K562 (cell line): Measurements from ENCODE around the gene CBX2. TPM values are rescaled to one million over a fixed set of nuclear protein-coding genes. Genes with fewer than 3 reads are reported as not detected.
A peak's percentile ranks its signal among the peaks of the same experiment; 100 is the strongest.

Experiments
- ATAC-seq: fragments of 200-7000 bp; cut with Tn5 transposase; 3 replicates; pipeline ENCODE4 v1.9.1; 2020; ENCODE audit warnings: moderate library complexity
- BruUV-seq: library from RNA; stranded (reverse); fragments of 400-500 nt; replicated peaks from 2 replicates; lab custom pipeline; 2021; lab: Mats Ljungman, UMichigan
- CTCF ChIA-PET: fragments of 300-600 bp; formaldehyde crosslinking; extraction: SDS; loops from one replicate; lab custom pipeline; 2021; ENCODE audit warnings: low intra/inter-chr PET ratio; lab: Yijun Ruan, JAX
- POLR2A ChIA-PET: fragments of 300-600, 350-650 bp; sonication (Branson Sonifier 250); formaldehyde crosslinking; extraction: SDS; loops from one replicate; lab custom pipeline; 2021; ENCODE audit warnings: antibody characterized with exemption, inconsistent platforms; lab: Yijun Ruan, JAX
- DNase-seq, 4 experiments: peaks; one replicate each; pipeline versions ENCODE4 v3.0.0 to v3.0.0-alpha.2; 2011 to 2018; ENCODE audit warnings: low spot score in 3 of 4, mixed read lengths in 3 of 4; ENCODE audit errors: extremely low read depth in 1 of 4
- FAIRE-seq: peaks from 2 replicates; lab custom pipeline; 2011; peaks lifted over from hg19 to GRCh38; lab: Jason Lieb, UNC
- H2AFZ ChIP-seq: 2 replicates; pipeline ENCODE4 v1.6.0; 2011; ENCODE audit warnings: low read depth, low read length, control low read depth, inconsistent platforms
- H3K27ac ChIP-seq: fragments of 200-600 bp; 3 replicates; pipeline ENCODE4 v1.8.0; 2011; ENCODE audit warnings: low read depth, mild to moderate bottlenecking, control low read depth, inconsistent platforms, low read length, moderate library complexity, mixed read lengths; ENCODE audit errors: extremely low read depth
- H3K27me3 ChIP-seq, 2 experiments: fragments of 300-600 bp in 1 of 2; 2 replicates in 1 of 2; 3 replicates in 1 of 2; pipeline versions ENCODE4 v1.6.0 to v1.8.0; 2011; ENCODE audit warnings: inconsistent platforms in 2 of 2, low read length in 2 of 2, mild to moderate bottlenecking in 1 of 2, mixed read lengths in 1 of 2, moderate library complexity in 1 of 2; ENCODE audit not compliant: control insufficient read depth in 2 of 2, insufficient read depth in 2 of 2
- H3K36me3 ChIP-seq: fragments of 300-600 bp; 3 replicates; pipeline ENCODE4 v1.8.0; 2011; ENCODE audit warnings: mild to moderate bottlenecking, low read length, inconsistent platforms; ENCODE audit not compliant: control insufficient read depth, insufficient read depth
- H3K4me1 ChIP-seq, 2 experiments: fragments of 200-600 bp in 1 of 2; replicated peaks in 1 of 2; 2 replicates in 1 of 2; 3 replicates in 1 of 2; pipeline versions ENCODE4 v1.5.1 to v1.8.0; 2011; ENCODE audit warnings: inconsistent platforms in 2 of 2, low read length in 2 of 2, mild to moderate bottlenecking in 1 of 2, mixed read lengths in 1 of 2, moderate library complexity in 1 of 2; ENCODE audit not compliant: control insufficient read depth in 2 of 2, insufficient read depth in 2 of 2
- H3K4me2 ChIP-seq: 2 replicates; pipeline ENCODE4 v1.6.1; 2011; ENCODE audit warnings: low read length, control low read depth, inconsistent platforms, mixed read lengths; ENCODE audit not compliant: insufficient read depth
- H3K4me3 ChIP-seq: fragments of 200-600 bp; sonication (generic), shearing (Covaris generic); 2 replicates; pipeline ENCODE4 v1.5.1; 2016; ENCODE audit warnings: control low read depth, inconsistent platforms
- H3K79me2 ChIP-seq: fragments of 200-600 bp; 3 replicates; pipeline ENCODE4 v1.8.0; 2011; ENCODE audit warnings: low read length, inconsistent platforms; ENCODE audit not compliant: control insufficient read depth, insufficient read depth
- H3K9ac ChIP-seq, 2 experiments: 2 replicates each; pipeline versions ENCODE4 v1.6.0 to v1.6.1; 2011; ENCODE audit warnings: low read depth in 2 of 2, low read length in 2 of 2, control low read depth in 1 of 2, inconsistent platforms in 1 of 2, mild to moderate bottlenecking in 1 of 2, mixed read lengths in 1 of 2; ENCODE audit not compliant: insufficient read depth in 1 of 2
- H3K9me1 ChIP-seq: one replicate; pipeline ENCODE4 v1.6.0; 2011; ENCODE audit warnings: inconsistent platforms, mild to moderate bottlenecking, low read length, moderate library complexity; ENCODE audit not compliant: control insufficient read depth, insufficient read depth
- H3K9me3 ChIP-seq: replicated peaks from 2 replicates; pipeline ENCODE4 v1.5.1; 2011; ENCODE audit warnings: low read depth, low read length, inconsistent platforms; ENCODE audit not compliant: control insufficient read depth, insufficient read depth
- H4K20me1 ChIP-seq: replicated peaks from 2 replicates; pipeline ENCODE4 v1.6.1; 2011; ENCODE audit warnings: low read length, inconsistent platforms, mixed read lengths; ENCODE audit not compliant: control insufficient read depth, insufficient read depth
- ATF7 ChIP-seq: fragments of 450-650 bp; IDR thresholded peaks from 2 replicates; pipeline ENCODE4 v1.7.1; 2014; ENCODE audit warnings: mild to moderate bottlenecking, moderate library complexity
- BRD9 ChIP-seq: fragments of 450-650 bp; IDR thresholded peaks from 2 replicates; pipeline ENCODE4 v1.6.1; 2018; ENCODE audit warnings: low read depth; ENCODE audit not compliant: partially characterized antibody
- FOXK1 ChIP-seq: sonication (generic); formaldehyde crosslinking; IDR thresholded peaks from 2 replicates; pipeline ENCODE4 v1.8.0; 2022; ENCODE audit warnings: missing genetic modification reagents, mild to moderate bottlenecking, borderline replicate concordance
- GATA2 ChIP-seq: sonication (generic); formaldehyde crosslinking; IDR thresholded peaks from 2 replicates; pipeline ENCODE4 v1.4.0; 2020; ENCODE audit warnings: mild to moderate bottlenecking, missing genetic modification reagents
- HINFP ChIP-seq: fragments of 450-650 bp; conservative IDR thresholded peaks from 2 replicates; pipeline ENCODE4 v1.6.1; 2016; ENCODE audit warnings: missing genetic modification characterization, low read depth, mild to moderate bottlenecking, control low read depth, missing compliant biosample characterization
- HMGN3 ChIP-seq: IDR thresholded peaks from 2 replicates; pipeline ENCODE4 v1.6.1; 2011; ENCODE audit warnings: borderline replicate concordance, low read depth, mild to moderate bottlenecking, mixed read lengths, low read length; ENCODE audit not compliant: insufficient read length; ENCODE audit errors: extremely low read depth
- MLLT1 ChIP-seq, 2 experiments: fragments of 450-650 bp; IDR thresholded peaks; 2 replicates each; pipeline ENCODE4 v1.6.1; 2016
- NR0B1 ChIP-seq: fragments of 450-650 bp; IDR thresholded peaks from one replicate; pipeline ENCODE4 v1.6.1; 2018; ENCODE audit warnings: mild to moderate bottlenecking, moderate library complexity; ENCODE audit not compliant: partially characterized antibody
- OTX1 ChIP-seq: fragments of 450-650 bp; formaldehyde crosslinking; IDR thresholded peaks from 2 replicates; pipeline ENCODE4 v1.4.0; 2022; ENCODE audit warnings: mild to moderate bottlenecking
- PCBP2 ChIP-seq: fragments of 200-400 bp; formaldehyde crosslinking; IDR thresholded peaks from 2 replicates; pipeline ENCODE4 v1.6.1; 2018; ENCODE audit warnings: low read length, low read depth, mild to moderate bottlenecking, moderate library complexity; ENCODE audit not compliant: poor library complexity, severe bottlenecking
- PTBP1 ChIP-seq: fragments of 200-400 bp; formaldehyde crosslinking; IDR thresholded peaks from 2 replicates; pipeline ENCODE4 v1.6.1; 2017; ENCODE audit warnings: low read depth, low read length
- PYGO2 ChIP-seq: fragments of 450-650 bp; IDR thresholded peaks from 2 replicates; pipeline ENCODE4 v1.6.1; 2016; ENCODE audit warnings: mild to moderate bottlenecking, missing genetic modification characterization, moderate library complexity, missing compliant biosample characterization
- RBFOX2 ChIP-seq: fragments of 200-400 bp; formaldehyde crosslinking; IDR thresholded peaks from 2 replicates; pipeline ENCODE4 v1.6.1; 2017; ENCODE audit warnings: low read depth, mild to moderate bottlenecking, low read length, moderate library complexity
- TEAD4 ChIP-seq, 2 experiments: sonication (generic) in 1 of 2; formaldehyde crosslinking in 1 of 2; IDR thresholded peaks; 2 replicates each; pipeline versions ENCODE4 v1.6.1 to v1.8.0; 2012 to 2022; ENCODE audit warnings: borderline replicate concordance in 1 of 2, inconsistent platforms in 1 of 2, low read length in 1 of 2, mild to moderate bottlenecking in 1 of 2, missing genetic modification reagents in 1 of 2
- ZC3H11A ChIP-seq: IDR thresholded peaks from 2 replicates; pipeline ENCODE4 v1.6.1; 2012; ENCODE audit warnings: low read depth, low read length, improper control_type of control experiment
- WGBS: fragments of 100-300 bp; shearing (Covaris generic); methylation state at CpG from one replicate; pipeline ENCODE4 v1.1.6; 2016; ENCODE audit warnings: low coverage, mixed read lengths; ENCODE audit not compliant: insufficient coverage; ENCODE audit errors: missing lambda C conversion rate; 5-methylcytosine and 5-hydroxymethylcytosine counted together
- in situ Hi-C: fragments of 300-500 bp; cut with MboI; formaldehyde crosslinking; loops from 4 replicates; pipeline ENCODE4 v1.15.0; 2018; ENCODE audit warnings: inconsistent platforms, mixed read lengths
- intact Hi-C: fragments of 100-400 bp; cut with micrococcal nuclease; formaldehyde crosslinking; loops from 2 replicates; pipeline ENCODE4 v1.14.2; 2022
- polyA plus RNA-seq, 8 experiments: library from polyadenylated mRNA; depleted of rRNA in 4 of 8; stranded (reverse) in 5 of 8; unstranded in 3 of 8; fragments of >200 nt; fragmentation: Nextera tagmentation in 2 of 8; fragmentation: Illumina TruSeq in 1 of 8; extraction: Ambion mirVana in 2 of 8; extraction: Trizol in 1 of 8; gene quantifications; 2 replicates each; pipeline versions ENCODE4 v1.2.1 to v1.2.3, GENCODE V29; 2011 to 2014; ENCODE audit warnings: inconsistent platforms in 1 of 8, missing spikeins in 1 of 8
- total RNA-seq, 7 experiments: library from RNA; depleted of rRNA in 6 of 7; stranded (reverse); fragments of >200 nt in 6 of 7; fragmentation: Illumina TruSeq in 2 of 7; extraction: Trizol in 2 of 7; gene quantifications; 2 replicates each; pipeline versions ENCODE4 v1.2.1 to v1.2.3, GENCODE V29; 2011 to 2021; ENCODE audit warnings: low replicate concordance in 1 of 7

The CBX2 gene
- total and polyA plus RNA-seq, 9 of the 15 experiments (the other 6 are each of a cell fraction or from before 2014, with no cell fraction given) = 0.66 to 26.9 (median 13.9) TPM

- peak; percentile 77 for FAIRE-seq
- TF ChIP-seq GATA2 (CRISPR knock-in tag) (no peak), FOXK1 (CRISPR knock-in tag) (no peak), TEAD4 (IDR thresholded peaks at IDR 0.05; ENCODE audit: low read length) (no peak; the same call in 1 of the 2 replicates), TEAD4 (CRISPR knock-in tag; IDR thresholded peaks at IDR 0.05; ENCODE audit: borderline replicate concordance) (no peak), ATF7 (no peak), ZC3H11A (no peak), HMGN3 (peak; percentile 72), RBFOX2 (peak; percentile 82), BRD9 (peak; percentile 73), OTX1 (CRISPR knock-in tag) (peak; percentile 91), PCBP2 (peak; percentile 47), PYGO2 (tag) (0 out of 2 replicates have a peak, but pooled peaks have one; percentile 42), PTBP1 (no peak), MLLT1 (IDR thresholded peaks at IDR 0.05) (peak in 1 of 2 experiments; percentile 70; a peak in 2 of 4 replicates), HINFP (tag) (peak; percentile 72; the same call in 1 of the 2 replicates), NR0B1 (no peak)
Observed at GRCh38 chr17:79831265-79832217, 53.6 kb downstream of the CBX2 start.

More at GRCh38 chr17:79831265-79832217, 53.6 kb downstream of the CBX2 start:
- BruUV-seq = no TSS peak
- intact Hi-C loops = loop anchor here (2.0 to 10.0 kb wide), 2 partner anchors 21 to 87 kb away; no protein-coding TSS in a partner anchor
- Histone ChIP-seq H3K9me1 (peaks cover 3% of the 10 kb centered on the region), H3K4me3 (peak overlapping the region; percentile 48), H3K27ac (peak overlapping the region; percentile 99), H3K9me3 (no peaks in the 10 kb centered on the region), H3K4me1 (peaks cover 68 to 93% of the 10 kb centered on the region in 2 experiments), H3K36me3 (peaks cover 25% of the 10 kb centered on the region; the same call in 1 of the 3 replicates), H3K79me2 (peaks cover 63% of the 10 kb centered on the region), H3K4me2 (peak overlapping the region; percentile 78), H2AFZ (peak overlapping the region; percentile 18; the same call in 1 of the 2 replicates), H3K27me3 (no peaks in the 10 kb centered on the region), H4K20me1 (peaks cover 14% of the 10 kb centered on the region), H3K9ac (peak overlapping the region; percentile 86 to 93)
- in situ Hi-C loops = no loop called here
- peak; percentile 68 to 93 (median 82) for DNase-seq
- ATAC-seq = peak; percentile 67
- WGBS = 3% methylated on average over 22 of the region's 33 CpGs
- POLR2A ChIA-PET = interaction anchor here (0.7 to 17.8 kb wide), 5 partner anchors 8 to 93 kb away, joined by 3 to 386 read pairs (median 4); partner anchors contain the start of gene CBX4
- CTCF ChIA-PET = no interaction called here
